Neural progenitor cell (in vitro differentiated cells): ENCODE results near the gene CNOT11.
"Not testable (repeated sequence)": the region's sequence is repeated elsewhere in the genome, so short reads cannot be mapped to it uniquely, and the experiment has no call there.

Source experiments
- CTCF ChIP-seq: fragments of 200-600 bp; sonication (generic); IDR thresholded peaks from 2 replicates; pipeline ENCODE4 v1.5.1; 2017; ENCODE audit warnings: antibody characterized with exemption, mild to moderate bottlenecking
- EZH2 ChIP-seq: fragments of 200-600 bp; sonication (generic); IDR thresholded peaks from 2 replicates; pipeline ENCODE4 v1.6.1; 2017; ENCODE audit warnings: antibody characterized with exemption, mild to moderate bottlenecking, moderate library complexity
- EZH2phosphoT487 ChIP-seq: fragments of 200-600 bp; sonication (generic); IDR thresholded peaks from 2 replicates; pipeline ENCODE4 v1.6.1; 2017; ENCODE audit warnings: antibody characterized with exemption

GRCh38 chr2:101316568-101316967 lies 63.9 kb downstream of the CNOT11 start:
- TF ChIP-seq CTCF, EZH2phosphoT487, EZH2: not testable (repeated sequence)
